Kidney glomerular epithelial cell (primary cell): Measurements from ENCODE around the gene RCAN2.

Source experiments
- DNase-seq: peaks from one replicate; lab custom pipeline; 2025; lab: John Stamatoyannopoulos, UW

RCAN2 gene

GRCh38 chr6:46251583-46252339, 239.5 kb downstream of the RCAN2 start:
- no peak for DNase-seq

- DNase-seq: no peak
Observed at GRCh38 chr6:46248143-46248542, 243.1 kb downstream of the RCAN2 start.

- no peak for DNase-seq
Observed at GRCh38 chr6:46246727-46247126, 244.5 kb downstream of the RCAN2 start.

DNA sequence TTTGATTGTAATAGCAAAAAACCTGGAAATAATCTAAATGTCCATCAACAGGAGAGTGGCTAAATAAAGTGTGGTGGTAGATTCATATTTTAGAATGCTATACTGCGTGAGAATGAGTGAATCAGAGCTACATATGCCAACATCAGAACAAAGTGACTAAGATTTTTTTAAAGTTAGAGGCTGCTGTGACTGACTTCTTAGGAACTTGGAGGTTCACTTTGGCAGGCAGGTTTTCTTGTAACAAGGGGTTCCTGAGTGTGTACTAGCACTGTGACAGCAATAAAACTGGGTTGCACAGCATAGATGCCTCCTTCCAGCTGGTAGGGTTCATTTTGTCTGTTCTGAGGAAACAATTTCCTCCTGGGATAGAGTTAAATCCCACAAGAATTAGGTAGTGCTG, 245.2 kb downstream of the RCAN2 start:
- DNase-seq: no peak

DNA sequence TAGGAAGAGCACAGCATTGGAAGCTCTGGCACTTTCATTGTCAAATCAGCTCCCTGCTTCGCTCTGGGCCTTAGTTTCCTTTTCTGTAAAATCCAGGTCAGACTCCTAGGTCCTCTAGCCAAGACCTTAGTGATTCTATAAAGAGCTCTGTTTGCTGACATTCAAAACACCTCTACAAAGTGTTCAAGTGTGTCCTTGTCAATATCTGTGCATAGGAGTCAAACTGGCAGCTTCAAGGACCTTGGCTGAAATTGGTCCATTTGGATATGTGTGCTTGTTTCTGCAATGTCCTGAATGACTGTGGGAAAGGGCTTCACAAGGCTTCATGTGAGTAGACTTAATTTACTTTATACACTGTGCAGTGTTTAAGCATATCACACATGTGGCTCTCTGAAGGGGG, 246.6 kb downstream of the RCAN2 start:
- DNase-seq: no peak

GRCh38 chr6:46243754-46244153, 247.5 kb downstream of the RCAN2 start:
- DNase-seq: no peak

GRCh38 chr6:46242921-46243320, 248.3 kb downstream of the RCAN2 start:
- no peak for DNase-seq

DNA sequence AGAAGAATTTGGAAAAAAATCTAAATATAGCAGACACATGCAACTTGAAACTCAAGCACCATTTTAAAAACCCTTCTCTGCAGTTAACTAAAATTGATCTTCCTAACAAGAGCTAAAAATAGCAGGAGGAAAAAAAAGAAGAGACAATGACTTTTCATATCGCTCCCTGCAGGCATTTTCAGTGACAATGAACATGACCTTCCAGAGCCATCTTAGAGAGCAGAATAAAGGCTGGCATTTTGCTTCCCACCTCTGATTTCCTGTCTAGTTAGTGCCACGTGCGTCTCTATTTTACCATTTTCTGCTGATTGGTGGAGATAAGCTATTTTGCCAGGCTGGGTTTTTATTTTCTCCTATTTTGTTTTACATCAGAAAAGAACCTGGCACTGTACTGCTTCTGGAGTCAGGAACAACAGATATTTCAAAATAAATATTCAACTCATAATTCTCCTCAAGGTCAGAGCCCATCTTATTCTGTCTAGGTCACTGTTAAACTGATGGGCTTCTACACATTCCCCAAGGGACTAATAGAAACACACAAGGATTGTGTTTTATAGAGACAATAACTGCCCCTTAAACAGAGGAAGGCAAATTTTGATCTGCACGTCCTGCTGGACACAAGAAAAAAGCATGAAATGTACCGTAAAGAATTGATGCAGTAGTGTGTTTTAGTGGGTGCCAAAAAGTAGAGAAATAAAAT, 250.2 kb downstream of the RCAN2 start:
- DNase-seq: no peak

DNA sequence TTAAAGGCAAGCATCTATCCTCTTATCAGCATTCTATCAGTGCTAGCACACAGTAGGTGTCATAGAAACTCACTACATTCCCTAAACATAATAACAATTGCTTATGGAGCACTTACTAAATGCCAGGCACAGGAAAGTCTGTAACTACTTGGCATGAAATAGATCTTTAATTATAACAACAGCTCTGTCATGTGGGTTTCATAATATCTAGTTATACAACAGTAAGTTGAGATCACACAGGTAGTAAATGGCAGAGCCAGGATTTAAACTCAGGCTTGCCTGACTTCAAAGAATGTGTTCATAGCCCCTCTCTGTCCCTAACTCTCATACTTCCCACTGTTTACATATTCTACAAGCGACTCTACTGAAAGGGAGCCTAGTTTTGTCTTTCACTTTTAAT, 254.5 kb downstream of the RCAN2 start:
- DNase-seq: no peak

- DNase-seq: no peak
Observed at GRCh38 chr6:46235242-46235641, 256.0 kb downstream of the RCAN2 start.

DNA sequence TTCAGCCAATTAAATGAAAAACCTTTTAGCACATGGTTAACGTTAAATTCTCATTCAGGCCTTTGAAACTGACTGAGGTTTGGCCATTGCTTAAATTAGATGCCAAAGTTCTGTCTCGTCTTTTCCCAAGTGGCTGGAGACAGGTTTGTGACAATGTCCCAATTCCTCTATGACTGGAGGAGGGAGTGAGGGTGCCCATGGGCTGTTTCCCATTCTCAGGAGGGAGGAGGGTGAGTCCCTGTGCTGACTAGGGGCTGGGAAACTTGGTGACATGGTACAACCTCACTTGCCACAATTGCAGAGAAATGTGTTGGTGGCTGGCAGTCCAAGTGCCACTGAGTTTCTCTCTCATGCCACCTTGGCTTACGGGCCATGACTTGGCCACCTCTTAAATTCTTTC, 256.5 kb downstream of the RCAN2 start:
- no peak for DNase-seq

- DNase-seq: no peak
Observed at GRCh38 chr6:46234156-46234556, 257.1 kb downstream of the RCAN2 start.

DNA sequence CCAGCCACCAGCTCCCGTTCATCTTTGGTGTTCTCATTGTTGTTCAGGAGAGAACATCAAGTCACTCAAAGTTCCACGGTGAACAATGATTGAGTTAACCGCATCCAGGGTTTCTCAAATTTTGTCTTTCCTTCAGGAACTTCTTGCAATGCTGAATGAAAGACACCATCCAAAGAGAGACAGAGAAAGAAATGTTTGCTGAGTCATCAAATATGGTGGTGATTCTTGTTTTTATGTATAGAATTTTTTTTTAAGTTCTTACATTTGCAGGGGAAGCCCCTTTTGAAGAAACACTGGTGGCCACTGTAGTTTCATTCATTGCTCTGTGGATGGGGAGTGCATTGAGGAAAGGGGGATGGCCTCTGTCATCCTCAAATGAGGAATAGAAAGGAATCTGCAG, 258.1 kb downstream of the RCAN2 start:
- no peak for DNase-seq

GRCh38 chr6:46222286-46222685, 269.0 kb downstream of the RCAN2 start:
- no peak for DNase-seq

DNA sequence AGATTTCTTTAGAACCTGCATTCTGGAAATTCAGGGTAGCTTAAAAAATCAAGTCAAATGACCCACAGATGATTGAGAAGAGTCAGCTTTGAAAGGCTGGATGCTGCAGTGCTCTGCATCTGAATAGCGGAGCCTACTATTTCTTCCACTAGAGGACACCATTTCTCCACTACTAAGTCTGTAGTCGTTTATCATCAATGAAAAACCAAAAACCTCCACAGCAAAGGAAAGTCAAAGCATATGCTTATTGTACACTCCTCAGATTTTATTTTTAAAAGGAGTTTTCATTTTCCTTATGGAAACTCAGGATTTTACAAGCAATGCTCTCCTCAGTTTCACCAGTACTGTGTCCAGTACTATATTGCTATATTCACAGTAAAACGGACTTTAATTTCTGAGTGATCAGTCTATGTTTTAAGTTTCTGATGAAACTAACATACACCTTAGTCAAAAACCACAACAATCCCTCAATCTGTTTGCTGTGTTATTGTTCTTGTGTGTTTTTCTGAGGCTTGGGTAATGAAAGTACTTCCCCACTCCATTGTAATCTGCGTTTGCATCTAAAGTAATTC, 269.9 kb downstream of the RCAN2 start:
- peak; percentile 44 for DNase-seq

DNA sequence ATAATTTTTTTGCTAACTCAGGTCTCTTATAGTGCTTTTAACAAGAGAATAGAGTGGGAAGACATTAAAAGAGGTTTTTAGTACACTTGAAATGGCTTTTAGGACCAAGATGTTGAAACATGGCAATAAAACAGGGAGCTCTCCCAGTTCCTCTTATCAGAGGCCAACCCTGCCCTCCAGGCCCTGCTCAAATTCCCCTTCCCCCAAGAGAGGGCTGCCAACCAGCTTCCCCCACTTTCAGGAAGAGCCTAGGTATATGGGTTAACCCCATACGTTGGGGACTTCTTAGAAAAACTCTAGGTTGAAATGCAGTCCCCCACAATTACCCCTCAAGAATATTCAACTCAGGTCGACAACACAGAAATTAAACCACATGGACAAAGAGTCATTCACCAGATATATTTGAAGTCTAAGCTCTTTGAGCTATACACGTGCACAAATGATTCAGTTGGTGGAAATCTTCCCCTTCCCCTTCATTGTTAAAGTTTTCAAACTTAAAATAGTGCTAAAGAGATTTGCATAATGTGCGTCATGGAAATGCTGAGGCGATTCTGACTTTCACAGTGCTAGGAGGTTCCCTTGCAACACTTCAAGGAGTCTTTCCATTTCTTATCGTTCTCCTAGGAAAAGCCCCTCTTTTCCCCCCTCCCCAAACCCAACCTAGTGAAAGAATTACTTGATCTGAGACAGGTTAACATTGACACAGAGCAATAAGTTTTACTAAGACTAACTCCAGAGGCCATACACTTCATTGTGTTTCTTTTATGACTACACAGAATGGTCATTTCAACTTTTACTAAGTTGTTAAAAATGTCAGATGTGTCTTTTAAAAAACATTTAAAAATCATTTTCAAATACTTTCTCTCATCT, 270.7 kb downstream of the RCAN2 start:
- no peak for DNase-seq

DNA sequence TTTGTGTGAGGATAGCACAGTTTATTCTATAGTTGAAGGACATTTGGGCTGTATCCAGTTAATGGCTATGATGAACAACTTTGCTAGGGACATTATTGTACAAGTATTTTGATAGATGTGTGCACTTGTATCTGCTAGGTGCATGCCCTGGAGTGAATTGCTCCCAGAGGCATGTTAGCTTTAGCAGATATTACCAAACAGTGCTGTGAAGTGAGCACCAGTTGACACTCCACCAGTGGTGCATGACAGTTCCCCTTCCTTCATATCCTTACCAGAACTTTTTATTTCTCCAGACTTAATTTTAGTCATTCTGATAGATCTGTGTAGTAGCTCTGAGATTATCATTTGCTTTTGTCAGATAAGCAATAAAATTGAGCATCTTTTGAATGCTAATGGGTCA, 271.6 kb downstream of the RCAN2 start:
- no peak for DNase-seq

DNA sequence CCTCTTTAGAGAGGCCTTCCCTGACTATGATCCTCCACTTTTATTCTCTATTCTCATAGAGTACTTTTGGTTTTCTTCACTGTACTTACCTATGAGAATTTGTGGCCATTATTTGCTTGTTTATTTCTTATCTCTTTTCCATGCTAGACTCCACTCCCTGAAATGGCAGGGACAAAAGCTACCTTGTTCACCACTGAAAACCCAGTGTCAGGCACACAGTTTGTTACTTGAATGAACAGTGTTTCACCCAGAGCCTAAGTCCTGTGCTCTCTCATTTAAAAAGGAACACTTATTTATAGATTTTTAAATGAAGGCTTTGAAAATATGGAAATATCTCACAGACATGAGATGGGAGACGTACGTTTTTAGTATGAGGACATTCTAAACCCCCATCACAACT, 272.8 kb downstream of the RCAN2 start:
- no peak for DNase-seq

- DNase-seq: no peak
Observed at GRCh38 chr6:46217671-46218131, 273.5 kb downstream of the RCAN2 start.

DNA sequence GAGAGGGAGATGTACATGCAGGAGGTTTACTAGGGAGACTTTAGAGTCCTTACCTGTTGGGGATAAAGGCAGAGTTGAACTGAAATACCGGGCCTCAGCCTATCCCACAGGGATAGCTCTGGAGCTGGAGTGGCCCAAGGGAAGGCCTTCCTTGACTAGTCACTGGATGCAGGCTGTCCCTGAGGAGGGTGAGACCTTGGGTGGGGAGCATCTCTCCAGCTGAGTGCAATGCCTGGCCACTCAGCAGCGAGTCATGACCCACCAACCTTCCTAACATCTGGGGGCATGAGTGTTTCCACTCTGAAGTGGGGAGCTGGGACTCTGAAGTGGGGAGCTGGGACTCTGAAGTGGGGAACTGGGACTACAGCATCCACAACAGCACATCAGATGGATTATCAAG, 274.4 kb downstream of the RCAN2 start:
- no peak for DNase-seq

- no peak for DNase-seq
Observed at GRCh38 chr6:46215777-46216176, 275.5 kb downstream of the RCAN2 start.

- no peak for DNase-seq
Observed at GRCh38 chr6:46215213-46215612, 276.0 kb downstream of the RCAN2 start.
